HepG2 (cell line): ENCODE measurements around the gene ORC2. TPM values are rescaled to one million over a fixed set of nuclear protein-coding genes. Genes with fewer than 3 reads are reported as not detected.

ENCODE experiments used
- ASH2L ChIP-seq: fragments of 300-600, 200-600 bp; sonication (generic); IDR thresholded peaks from 2 replicates; pipeline ENCODE4 v1.7.0; 2017; ENCODE audit warnings: low read depth, mild to moderate bottlenecking, moderate library complexity, mixed read lengths, low read length; ENCODE audit not compliant: insufficient read length
- CEBPG ChIP-seq: IDR thresholded peaks from 2 replicates; pipeline ENCODE4 v1.6.1; 2016
- CSRNP1 ChIP-seq: sonication (generic); formaldehyde crosslinking; IDR thresholded peaks from 2 replicates; pipeline ENCODE4 v1.8.1; 2023; ENCODE audit warnings: mild to moderate bottlenecking, missing genetic modification reagents
- FOXA1 ChIP-seq, 2 experiments: fragments of 450-650 bp in 1 of 2; sonication (generic) in 1 of 2; formaldehyde crosslinking in 1 of 2; IDR thresholded peaks; 2 replicates each; pipeline versions ENCODE4 v1.4.0 to v1.6.1; 2016 to 2020; ENCODE audit warnings: missing genetic modification reagents in 1 of 2
- HMGXB3 ChIP-seq: sonication (generic); formaldehyde crosslinking; IDR thresholded peaks from 2 replicates; pipeline ENCODE4 v1.4.0; 2020; ENCODE audit warnings: missing genetic modification reagents, borderline replicate concordance
- ISX ChIP-seq: sonication (generic); formaldehyde crosslinking; conservative IDR thresholded peaks from 2 replicates; pipeline ENCODE4 v1.5.0; 2020; ENCODE audit warnings: missing genetic modification reagents
- MBD4 ChIP-seq: IDR thresholded peaks from 2 replicates; pipeline ENCODE4 v1.6.1; 2012; ENCODE audit warnings: low read length, inconsistent platforms, borderline replicate concordance
- NFRKB ChIP-seq: fragments of 450-650 bp; IDR thresholded peaks from 2 replicates; pipeline ENCODE4 v1.6.1; 2017
- NFYC ChIP-seq: IDR thresholded peaks from 2 replicates; pipeline ENCODE4 v1.6.1; 2016; ENCODE audit warnings: missing genetic modification reagents, missing compliant biosample characterization
- NRL ChIP-seq: sonication (generic); formaldehyde crosslinking; IDR thresholded peaks from 2 replicates; pipeline ENCODE4 v1.5.0; 2020; ENCODE audit warnings: missing genetic modification reagents, mild to moderate bottlenecking, moderate library complexity, borderline replicate concordance
- PCBP1 ChIP-seq: fragments of 200-400 bp; formaldehyde crosslinking; IDR thresholded peaks from 2 replicates; pipeline ENCODE4 v1.6.1; 2017; ENCODE audit warnings: mild to moderate bottlenecking, low read depth, low read length, borderline replicate concordance
- RFXANK ChIP-seq: IDR thresholded peaks from 2 replicates; pipeline ENCODE4 v1.6.1; 2016
- SETDB1 ChIP-seq: sonication (generic); formaldehyde crosslinking; IDR thresholded peaks from 2 replicates; pipeline ENCODE4 v1.5.1; 2020; ENCODE audit warnings: missing genetic modification reagents, mild to moderate bottlenecking, borderline replicate concordance
- SIX1 ChIP-seq: sonication (generic); formaldehyde crosslinking; IDR thresholded peaks from 2 replicates; pipeline ENCODE4 v1.4.0; 2020; ENCODE audit warnings: missing genetic modification reagents, borderline replicate concordance
- SP140L ChIP-seq: sonication (generic); formaldehyde crosslinking; IDR thresholded peaks from 2 replicates; pipeline ENCODE4 v1.4.0; 2020; ENCODE audit warnings: missing genetic modification reagents, borderline replicate concordance
- ZFX ChIP-seq: sonication (generic); formaldehyde crosslinking; IDR thresholded peaks from 2 replicates; pipeline ENCODE4 v1.4.0; 2020; ENCODE audit warnings: mild to moderate bottlenecking, low read depth, missing genetic modification reagents, moderate library complexity
- ZNF224 ChIP-seq: sonication (generic); formaldehyde crosslinking; IDR thresholded peaks from 2 replicates; pipeline ENCODE4 v1.5.0; 2020; ENCODE audit warnings: mild to moderate bottlenecking, missing genetic modification reagents
- ZNF343 ChIP-seq: sonication (generic); formaldehyde crosslinking; IDR thresholded peaks from 2 replicates; pipeline ENCODE4 v1.4.0; 2020; ENCODE audit warnings: mild to moderate bottlenecking, missing genetic modification reagents
- ZNF501 ChIP-seq: sonication (generic); formaldehyde crosslinking; IDR thresholded peaks from 2 replicates; pipeline ENCODE4 v1.5.1; 2020; ENCODE audit warnings: mild to moderate bottlenecking, moderate library complexity, missing genetic modification reagents
- ZNF513 ChIP-seq: sonication (generic); formaldehyde crosslinking; conservative IDR thresholded peaks from 2 replicates; pipeline ENCODE4 v1.5.0; 2020; ENCODE audit warnings: missing genetic modification reagents
- ZNF546 ChIP-seq: sonication (generic); formaldehyde crosslinking; conservative IDR thresholded peaks from 2 replicates; pipeline ENCODE4 v1.8.1; 2023; ENCODE audit warnings: mild to moderate bottlenecking, missing genetic modification reagents
- polyA plus RNA-seq, 8 experiments: library from polyadenylated mRNA; depleted of rRNA in 3 of 8; stranded (reverse) in 7 of 8; unstranded in 1 of 8; fragments of >200 nt; fragmentation: Illumina TruSeq in 4 of 8; extraction: Trizol in 4 of 8; gene quantifications; 2 replicates each; pipeline versions ENCODE4 v1.2.1 to v1.2.3, GENCODE V29; 2011 to 2016; ENCODE audit warnings: low read depth in 4 of 8, missing spikeins in 1 of 8, mixed read lengths in 1 of 8; ENCODE audit not compliant: insufficient read depth in 1 of 8
- total RNA-seq, 5 experiments: library from RNA; depleted of rRNA; stranded (reverse); fragments of >200 nt; fragmentation: Illumina TruSeq; extraction: Trizol; gene quantifications; 2 replicates each; pipeline ENCODE4 v1.2.3, GENCODE V29; 2016; ENCODE audit warnings: low read depth in 1 of 5
- TF ChIP-seq, protein P1 (sequence below): sonication (generic); formaldehyde crosslinking; IDR thresholded peaks from 2 replicates; pipeline ENCODE4 v1.8.1; 2023; ENCODE audit warnings: mild to moderate bottlenecking, missing genetic modification reagents, borderline replicate concordance

ORC2 gene
- total and polyA plus RNA-seq, 2 of the 13 experiments (the other 11 are each of a cell fraction or from before 2014, with no cell fraction given): 19.3 to 73.5 TPM

DNA sequence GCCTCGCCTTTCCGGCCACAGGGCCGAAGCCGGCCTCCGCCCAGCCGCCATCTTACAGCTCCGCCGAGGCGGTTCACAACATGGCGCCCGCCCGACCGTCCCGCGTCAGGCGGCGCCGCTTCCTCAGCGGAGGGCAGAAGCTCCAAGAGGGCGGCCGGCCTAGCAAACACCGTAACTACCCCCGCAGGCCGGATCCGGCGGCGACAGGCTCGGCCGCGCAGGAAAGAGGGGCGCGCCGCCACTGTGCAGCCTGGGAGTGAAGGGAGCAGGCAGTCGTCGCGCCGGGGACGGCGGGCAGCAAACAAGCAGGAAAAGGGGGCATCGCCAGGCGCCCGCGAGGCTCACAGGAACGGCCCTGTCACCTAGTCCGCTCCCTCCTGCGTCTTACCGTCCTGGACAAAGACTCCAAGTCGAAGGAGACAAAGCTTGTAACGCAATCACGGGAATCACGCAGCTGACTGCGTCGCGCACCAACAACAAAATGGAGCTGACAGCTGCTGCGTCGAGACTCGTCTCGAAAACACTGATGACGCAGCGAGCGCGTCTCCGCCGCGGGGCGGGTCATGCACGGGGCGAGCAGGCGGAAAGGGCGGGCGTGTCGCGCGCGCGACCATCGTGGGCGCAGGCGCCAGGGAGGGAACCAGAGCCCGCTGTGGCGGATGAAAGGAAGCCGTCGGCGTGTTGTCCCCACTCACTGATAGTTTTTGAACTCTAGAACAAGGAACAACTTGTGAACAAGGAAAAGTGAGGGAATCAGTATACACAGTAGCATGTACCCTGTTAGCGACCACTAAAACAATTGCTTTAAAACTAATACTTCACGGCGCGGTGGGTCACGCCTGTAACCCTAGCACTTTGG, 99.1 kb downstream of the ORC2 start, which contains the start of gene CLK1 (continued):
- TF ChIP-seq ZFX (CRISPR knock-in tag) (peak; percentile 85), CSRNP1 (CRISPR knock-in tag) (peak; percentile 98), SP140L (CRISPR knock-in tag) (peak; percentile 81; the same call in 1 of the 2 replicates), SIX1 (CRISPR knock-in tag) (peak; percentile 40; the same call in 1 of the 2 replicates), ZNF501 (peak; percentile 99), NFYC (CRISPR knock-in tag) (peak; percentile 58; the same call in 1 of the 2 replicates), ASH2L (peak; percentile 96), PCBP1 (no peak), HMGXB3 (peak; percentile 89; the same call in 1 of the 2 replicates), ZNF224 (CRISPR knock-in tag) (peak; percentile 82), MBD4 (no peak), ISX (CRISPR knock-in tag) (peak; percentile 96), SETDB1 (0 out of 2 replicates have a peak, but pooled peaks have one; percentile 69), NFRKB (peak; percentile 78), FOXA1 (IDR thresholded peaks at IDR 0.05) (no peak), FOXA1 (CRISPR knock-in tag; IDR thresholded peaks at IDR 0.05) (peak; percentile 33; the same call in 1 of the 2 replicates), ZNF343 (peak; percentile 98), ZNF546 (CRISPR knock-in tag) (peak; percentile 94), RFXANK (CRISPR knock-in tag) (peak; percentile 84; the same call in 1 of the 2 replicates), CEBPG (CRISPR knock-in tag) (peak; percentile 72), NRL (CRISPR knock-in tag) (peak; percentile 98), ZNF513 (peak; percentile 70; the same call in 1 of the 2 replicates)
- TF ChIP-seq, protein P1, sequence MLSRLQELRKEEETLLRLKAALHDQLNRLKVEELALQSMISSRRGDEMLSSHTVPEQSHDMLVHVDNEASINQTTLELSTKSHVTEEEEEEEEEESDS (CRISPR knock-in tag): peak; percentile 42; the same call in 1 of the 2 replicates
